Activated CD8-positive, alpha-beta T cell treated with anti-CD3 and anti-CD28 coated beads for 36 hours (primary cell): ENCODE data around the gene ANLN. TPM values are rescaled to one million over a fixed set of nuclear protein-coding genes. Genes with fewer than 3 reads are reported as not detected.
A peak's percentile ranks its signal among the peaks of the same experiment; 100 is the strongest.
"Not testable (repeated sequence)": the region's sequence is repeated elsewhere in the genome, so short reads cannot be mapped to it uniquely, and the experiment has no call there.

Experiments used
- ATAC-seq: fragments of 200-7000 bp; cut with Tn5 transposase; one replicate; pipeline ENCODE4 v1.10.0; 2021; ENCODE audit warnings: mild to moderate bottlenecking, moderate library complexity
- CTCF ChIA-PET: fragments of 350-600 bp; sonication (Branson Sonifier 250); formaldehyde crosslinking; loops from one replicate; lab custom pipeline; 2021; ENCODE audit warnings: antibody characterized with exemption; lab: Charles Lee
- POLR2A ChIA-PET: fragments of 350-600 bp; sonication (Branson Sonifier 250); formaldehyde crosslinking; loops from one replicate; lab custom pipeline; 2021; ENCODE audit warnings: antibody characterized with exemption; lab: Charles Lee
- DNase-seq: peaks from one replicate; pipeline ENCODE4 v3.0.0-alpha.2; 2020
- H3K27ac Mint-ChIP-seq: one replicate; pipeline ENCODE4 v1.8.0; 2021; ENCODE audit warnings: mild to moderate bottlenecking, mixed read lengths
- H3K27me3 Mint-ChIP-seq: one replicate; pipeline ENCODE4 v1.8.0; 2021; ENCODE audit warnings: mixed read lengths
- H3K36me3 Mint-ChIP-seq: one replicate; pipeline ENCODE4 v1.8.0; 2021; ENCODE audit warnings: low read depth, mixed read lengths
- H3K4me1 Mint-ChIP-seq: one replicate; pipeline ENCODE4 v1.8.0; 2021; ENCODE audit warnings: low read depth, mixed read lengths
- H3K4me3 Mint-ChIP-seq: one replicate; pipeline ENCODE4 v1.8.0; 2021; ENCODE audit warnings: mild to moderate bottlenecking, moderate library complexity, mixed read lengths
- H3K9me3 Mint-ChIP-seq: one replicate; pipeline ENCODE4 v1.8.0; 2021; ENCODE audit warnings: mixed read lengths
- CTCF ChIP-seq: fragments of 200-600 bp; IDR thresholded peaks from one replicate; pipeline ENCODE4 v1.8.0; 2022; ENCODE audit warnings: antibody characterized with exemption, mild to moderate bottlenecking
- intact Hi-C: fragments of 100-400 bp; cut with micrococcal nuclease; formaldehyde crosslinking; loops from one replicate; pipeline ENCODE4 v1.10.0; 2022
- total RNA-seq, 2 experiments: library from RNA; stranded (reverse); gene quantifications; one replicate each; pipeline ENCODE4 v1.2.3, GENCODE V29; 2021

The ANLN gene
- total RNA-seq, 2 experiments from 2014 or later: 38.1 to 45.0 TPM

- POLR2A ChIA-PET: interaction anchor here (0.8 kb wide), 1 partner anchor 27 kb away, joined by 3 read pairs; no protein-coding TSS in a partner anchor
- H3K36me3 Mint-ChIP-seq: no peaks in the 10 kb centered on the region
- DNase-seq (peak; percentile 10), ATAC-seq (peak; percentile 57)
- intact Hi-C loops: no loop called here
- peaks cover 7% of the 10 kb centered on the region for H3K9me3 Mint-ChIP-seq
- TF ChIP-seq CTCF: no peak
- H3K27ac Mint-ChIP-seq: peak overlapping the region; percentile 39
- peaks cover 20% of the 10 kb centered on the region for H3K4me1 Mint-ChIP-seq
- CTCF ChIA-PET: interaction anchor here (1.1 to 2.3 kb wide), 4 partner anchors 13 to 724 kb away, joined by 4 to 11 read pairs (median 6); no protein-coding TSS in a partner anchor
- H3K27me3 Mint-ChIP-seq: no peaks in the 10 kb centered on the region
- H3K4me3 Mint-ChIP-seq: no peak overlapping the region
These were observed 84.8 kb downstream of the ANLN start for GRCh38 chr7:36474283-36475010.

- intact Hi-C loops: no loop called here
- Mint-ChIP-seq H3K4me3 (no peak overlapping the region), H3K27me3 (no peaks in the 10 kb centered on the region), H3K9me3 (peaks cover 12% of the 10 kb centered on the region), H3K27ac (peak overlapping the region; percentile 39), H3K36me3 (no peaks in the 10 kb centered on the region), H3K4me1 (peaks cover 21% of the 10 kb centered on the region)
- no peak for DNase-seq
- CTCF ChIA-PET: interaction anchor here (1.1 to 2.3 kb wide), 4 partner anchors 12 to 724 kb away, joined by 4 to 11 read pairs (median 6); no protein-coding TSS in a partner anchor
- ATAC-seq: no peak
- POLR2A ChIA-PET: no interaction called here
- TF ChIP-seq CTCF: no peak
These were observed 85.3 kb downstream of the ANLN start for GRCh38 chr7:36475011-36475342.

- ChIA-PET POLR2A (interaction anchor here (0.6 kb wide), 1 partner anchor 33 kb away, joined by 3 read pairs; no protein-coding TSS in a partner anchor), CTCF (interaction anchor here (0.6 to 2.3 kb wide), 4 partner anchors 12 to 723 kb away, joined by 3 to 11 read pairs (median 4); no protein-coding TSS in a partner anchor)
- H3K4me1 Mint-ChIP-seq: peaks cover 24% of the 10 kb centered on the region
- no peaks in the 10 kb centered on the region for H3K27me3 Mint-ChIP-seq
- no peaks in the 10 kb centered on the region for H3K36me3 Mint-ChIP-seq
- DNase-seq: peak; percentile 54
- TF ChIP-seq CTCF: peak; percentile 35
- peak overlapping the region; percentile 44 for H3K27ac Mint-ChIP-seq
- H3K4me3 Mint-ChIP-seq: no peak overlapping the region
- ATAC-seq: peak; percentile 75
- peaks cover 15% of the 10 kb centered on the region for H3K9me3 Mint-ChIP-seq
- intact Hi-C loops: no loop called here
These were observed 85.7 kb downstream of the ANLN start for GRCh38 chr7:36475381-36475780.

- H3K9me3 Mint-ChIP-seq: peaks cover 17% of the 10 kb centered on the region
- DNase-seq: no peak
- CTCF ChIA-PET: interaction anchor here (1.2 to 2.1 kb wide), 2 partner anchors 9 to 192 kb away, joined by 3 to 10 read pairs; no protein-coding TSS in a partner anchor
- no peaks in the 10 kb centered on the region for H3K36me3 Mint-ChIP-seq
- no peak for TF ChIP-seq CTCF
- intact Hi-C loops: no loop called here
- H3K27ac Mint-ChIP-seq: no peak overlapping the region
- POLR2A ChIA-PET: interaction anchor here (0.6 to 0.8 kb wide), 2 partner anchors 9 to 248 kb away, joined by 3 to 4 read pairs; no protein-coding TSS in a partner anchor
- H3K4me1 Mint-ChIP-seq: peaks cover 28% of the 10 kb centered on the region
- no peaks in the 10 kb centered on the region for H3K27me3 Mint-ChIP-seq
- no peak for ATAC-seq
- H3K4me3 Mint-ChIP-seq: no peak overlapping the region
These were observed 89.1 kb downstream of the ANLN start for GRCh38 chr7:36478745-36479144.

- H3K27ac Mint-ChIP-seq, H3K27me3 Mint-ChIP-seq, POLR2A ChIA-PET, H3K36me3 Mint-ChIP-seq, ATAC-seq, DNase-seq, H3K4me1 Mint-ChIP-seq, H3K4me3 Mint-ChIP-seq: not testable (repeated sequence)
- CTCF ChIA-PET: interaction anchor here (1.2 kb wide), 1 partner anchor 187 kb away, joined by 3 read pairs; no protein-coding TSS in a partner anchor
- peaks cover 16% of the 10 kb centered on the region for H3K9me3 Mint-ChIP-seq
- intact Hi-C loops: loop anchor here (10.0 kb wide), 1 partner anchor 501 kb away; no protein-coding TSS in a partner anchor
These were observed 94.2 kb downstream of the ANLN start for GRCh38 chr7:36483853-36484252.
